ENCODE results near the gene MUC20.

- no peak for TF ChIP-seq POLR2A (IDR thresholded peaks at IDR 0.05; ENCODE audit: low read depth, low read length)
- no peak for TF ChIP-seq TAF1 (IDR thresholded peaks at IDR 0.05; ENCODE audit: borderline replicate concordance, low read depth, low read length)
- TF ChIP-seq POLR2AphosphoS5 (IDR thresholded peaks at IDR 0.05; ENCODE audit: low read depth, low read length) = no peak
These were observed 20.5 kb upstream of the MUC20 start for GRCh38 chr3:195700319-195700718.

Data from GM12892 (cell line).